Caki2 (cell line): Measurements from ENCODE around the gene SGCE. TPM values are rescaled to one million over a fixed set of nuclear protein-coding genes. Genes with fewer than 3 reads are reported as not detected.
"Not testable (repeated sequence)": the region's sequence is repeated elsewhere in the genome, so short reads cannot be mapped to it uniquely, and the experiment has no call there.

ENCODE experiments used
- DNase-seq: peaks from one replicate; pipeline ENCODE4 v3.0.0-alpha.2; 2015; ENCODE audit warnings: low read depth
- in situ Hi-C: cut with HindIII; loops from 2 replicates; pipeline ENCODE4 v1.10.0; 2016; ENCODE audit warnings: low sequenced_read_pairs, low pct_unique_long_range_greater_than_20kb, mixed read lengths
- total RNA-seq: library from RNA; depleted of rRNA; stranded (reverse); fragments of >200 nt; shearing (Covaris generic); gene quantifications from 2 replicates; pipeline ENCODE4 v1.2.3, GENCODE V29; 2014; ENCODE audit warnings: low replicate concordance; rRNA removed

SGCE gene, protein sequence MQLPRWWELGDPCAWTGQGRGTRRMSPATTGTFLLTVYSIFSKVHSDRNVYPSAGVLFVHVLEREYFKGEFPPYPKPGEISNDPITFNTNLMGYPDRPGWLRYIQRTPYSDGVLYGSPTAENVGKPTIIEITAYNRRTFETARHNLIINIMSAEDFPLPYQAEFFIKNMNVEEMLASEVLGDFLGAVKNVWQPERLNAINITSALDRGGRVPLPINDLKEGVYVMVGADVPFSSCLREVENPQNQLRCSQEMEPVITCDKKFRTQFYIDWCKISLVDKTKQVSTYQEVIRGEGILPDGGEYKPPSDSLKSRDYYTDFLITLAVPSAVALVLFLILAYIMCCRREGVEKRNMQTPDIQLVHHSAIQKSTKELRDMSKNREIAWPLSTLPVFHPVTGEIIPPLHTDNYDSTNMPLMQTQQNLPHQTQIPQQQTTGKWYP
- total RNA-seq: 53.1 and 59.8 TPM in 2 replicates

DNA sequence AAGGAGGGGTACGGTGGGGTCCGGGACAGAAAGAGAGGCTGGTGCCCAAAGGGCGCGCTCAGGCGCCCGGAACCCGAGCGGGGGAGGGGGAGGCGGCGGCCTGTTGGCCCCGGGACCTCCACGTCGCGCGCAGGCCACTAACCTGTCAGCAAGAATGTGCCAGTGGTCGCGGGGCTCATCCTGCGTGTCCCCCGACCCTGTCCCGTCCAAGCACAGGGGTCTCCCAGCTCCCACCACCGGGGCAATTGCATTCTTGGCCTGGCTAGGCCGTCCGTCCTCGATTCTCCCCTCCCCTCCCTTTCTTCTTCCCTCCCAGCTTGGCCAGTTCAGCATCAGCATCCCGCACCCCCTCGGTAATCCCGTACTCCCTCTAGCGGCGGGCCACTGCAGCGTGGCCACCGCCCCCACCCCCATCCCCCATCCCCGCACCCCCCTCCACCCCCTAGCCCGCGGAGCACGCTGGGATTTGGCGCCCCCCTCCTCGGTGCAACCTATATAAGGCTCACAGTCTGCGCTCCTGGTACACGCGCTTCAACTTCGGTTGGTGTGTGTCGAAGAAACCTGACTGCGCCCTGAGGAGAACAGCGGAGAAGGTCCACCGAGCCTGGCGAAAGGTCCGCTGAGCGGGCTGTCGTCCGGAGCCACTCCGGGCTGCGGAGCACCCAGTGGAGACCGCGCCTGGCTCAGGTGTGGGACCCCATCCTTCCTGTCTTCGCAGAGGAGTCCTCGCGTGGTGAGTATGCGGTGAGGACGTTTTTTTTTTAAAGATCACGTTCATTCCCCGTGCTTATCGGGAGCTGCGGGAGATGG, at the start of gene SGCE:
Gene SGCE (minus strand): TSS at position 286 of the 810 bp plus-strand sequence. CDS start 35 bp downstream, at position 251.
- in situ Hi-C loops: no loop called here
- peak; percentile 78 for DNase-seq

DNA sequence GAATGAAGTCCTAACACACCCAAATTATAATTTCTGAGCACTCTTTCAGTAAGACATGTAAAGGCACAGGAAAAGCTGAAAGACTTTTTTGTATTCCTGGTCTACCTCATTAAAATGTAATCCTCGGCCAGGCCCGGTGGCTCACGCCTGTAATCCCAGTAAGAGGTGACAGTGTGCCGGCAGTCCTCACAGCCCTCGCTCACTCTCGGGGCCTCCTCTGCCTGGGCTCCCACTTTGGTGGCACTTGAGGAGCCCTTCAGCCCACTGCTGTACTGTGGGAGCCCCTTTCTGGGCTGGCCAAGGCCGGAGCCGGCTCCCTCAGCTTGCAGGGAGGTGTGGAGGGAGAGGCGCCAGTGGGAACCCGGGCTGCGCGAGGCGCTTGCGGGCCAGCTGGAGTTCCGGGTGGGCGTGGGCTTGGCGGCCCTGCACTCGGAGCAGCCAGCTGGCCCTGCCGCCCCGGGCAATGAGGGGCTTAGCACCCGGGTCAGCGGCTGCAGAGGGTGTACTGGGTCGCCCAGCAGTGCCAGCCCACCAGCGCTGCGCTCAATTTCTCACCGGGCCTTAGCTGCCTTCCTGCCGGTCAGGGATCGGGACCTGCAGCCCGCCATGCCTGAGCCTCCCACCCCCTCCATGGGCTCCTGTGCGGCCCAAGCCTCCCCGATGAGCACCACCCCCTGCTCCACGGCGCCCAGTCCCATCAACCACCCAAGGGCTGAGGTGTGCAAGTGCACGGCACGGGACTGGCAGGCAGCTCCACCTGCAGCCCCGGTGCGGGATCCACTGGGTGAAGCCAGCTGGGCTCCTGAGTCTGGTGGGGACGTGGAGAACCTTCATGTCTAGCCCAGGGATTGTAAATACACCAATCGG, 49.5 kb upstream of the SGCE start:
- in situ Hi-C loops, DNase-seq: not testable (repeated sequence)

DNA sequence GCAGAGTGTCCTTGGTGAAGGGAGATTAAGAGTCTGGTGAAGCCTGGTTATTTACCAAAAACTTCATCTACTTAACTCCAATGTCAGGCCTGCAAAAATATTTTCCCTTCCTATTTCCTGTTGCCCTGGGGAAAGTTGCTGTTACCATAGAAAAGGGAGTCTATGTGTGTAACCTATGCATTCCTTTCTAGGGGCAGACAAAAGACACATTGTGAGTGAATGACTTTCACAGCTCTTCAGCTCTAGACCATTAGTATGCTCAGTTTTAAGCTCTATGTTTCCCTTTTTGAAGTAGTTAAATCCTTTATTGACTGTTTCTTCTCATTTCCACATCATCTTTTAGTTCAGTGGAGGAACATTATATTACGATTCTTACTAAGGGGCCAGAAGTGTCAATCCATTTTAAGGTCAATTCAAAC, 45.6 kb upstream of the SGCE start:
- peak; percentile 43 for DNase-seq
- in situ Hi-C loops: no loop called here

DNA sequence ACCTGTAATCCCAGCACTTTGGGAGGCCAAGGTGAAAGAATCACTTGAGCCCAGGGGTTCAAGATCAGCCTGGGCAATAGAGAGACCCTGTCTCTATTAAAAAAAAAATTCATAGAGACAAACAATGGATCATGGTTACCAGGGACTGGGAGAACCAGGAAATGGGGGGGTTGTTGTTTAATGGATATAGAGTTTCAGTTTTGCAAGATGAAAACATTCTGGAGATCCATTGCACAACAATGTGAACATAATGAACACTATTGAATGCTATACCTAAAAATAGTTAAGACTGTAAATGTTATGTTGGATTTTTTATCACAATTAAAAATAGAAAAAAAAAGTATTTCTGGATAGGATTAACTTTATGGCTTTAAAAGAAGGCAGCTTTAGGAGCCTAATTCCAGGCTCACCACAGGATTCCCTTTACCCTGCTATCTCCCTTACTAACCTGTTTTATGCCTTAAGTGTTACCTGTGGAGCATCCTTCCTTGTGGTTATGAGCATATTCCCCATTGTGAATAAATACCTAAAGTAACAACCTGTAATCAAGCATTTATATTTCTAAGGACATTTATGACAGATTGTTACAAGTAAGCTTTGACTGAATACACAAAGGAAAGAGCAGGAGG, 45.1 kb upstream of the SGCE start:
- DNase-seq: no peak
- in situ Hi-C loops: no loop called here

DNA sequence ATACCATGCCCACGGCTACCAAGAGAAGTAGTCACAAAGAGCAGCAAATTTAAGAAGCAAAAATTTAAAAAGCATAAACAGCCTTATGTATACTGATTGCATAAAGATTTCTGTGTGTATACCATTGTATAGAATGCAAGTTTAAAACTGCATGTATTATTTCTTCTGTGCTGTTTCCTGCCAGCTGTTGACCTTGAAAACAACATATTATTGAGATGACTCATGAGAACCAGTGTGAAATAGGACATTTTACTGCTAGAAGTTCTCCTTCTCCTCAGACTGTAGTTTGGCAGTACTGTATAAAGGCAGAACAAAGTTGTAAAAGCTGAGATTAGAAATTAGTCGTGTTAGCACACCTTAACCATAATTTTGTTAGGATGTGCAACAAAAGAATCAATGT, 42.3 kb upstream of the SGCE start:
- peak; percentile 52 for DNase-seq

DNA sequence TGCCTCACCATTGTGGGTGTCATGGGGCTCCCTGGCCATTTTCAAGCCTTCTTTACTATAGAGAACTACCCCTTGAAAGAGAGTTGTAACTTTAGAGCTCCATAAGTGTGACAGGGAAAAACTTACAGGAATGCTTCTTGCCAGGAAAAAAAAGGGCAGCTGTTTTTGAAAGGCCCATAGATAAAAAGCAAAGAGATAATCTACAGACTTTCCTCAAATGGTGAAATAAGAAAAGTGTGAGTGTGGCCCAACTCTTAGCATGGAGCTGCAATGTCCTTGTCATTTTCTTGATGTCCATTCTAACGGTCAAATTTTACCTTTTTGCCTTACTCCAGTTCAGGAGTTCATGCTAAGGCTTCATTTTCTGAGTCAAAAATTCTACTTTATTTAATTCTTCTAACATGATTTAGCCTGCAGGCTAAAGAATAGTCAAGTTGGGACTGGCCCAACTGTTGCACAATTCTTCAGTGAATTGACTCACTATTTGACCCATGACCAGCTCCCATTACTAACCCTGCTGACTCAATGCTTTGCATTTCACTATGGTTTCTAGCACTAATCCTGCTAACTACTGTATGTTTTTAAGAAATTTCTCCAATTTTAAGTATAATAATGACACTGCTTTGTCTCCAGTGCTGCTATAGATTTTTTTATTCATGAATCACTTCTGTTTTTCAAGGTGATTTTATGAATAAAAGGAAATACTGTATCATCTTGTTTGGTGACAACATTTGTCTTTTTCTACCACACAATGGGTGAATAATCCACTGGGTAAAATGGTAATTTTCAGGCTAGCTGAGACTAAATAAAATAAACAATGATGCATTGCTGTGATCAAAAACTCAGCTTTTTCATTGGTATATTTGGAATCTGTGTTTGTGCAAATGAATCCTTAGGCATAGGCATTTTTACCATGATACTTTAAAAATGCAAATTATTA, 41.4 kb upstream of the SGCE start:
- DNase-seq: peak; percentile 76
- in situ Hi-C loops: no loop called here

More for the DNA sequence above, 42.3 kb upstream of the SGCE start:
- in situ Hi-C loops: no loop called here

DNA sequence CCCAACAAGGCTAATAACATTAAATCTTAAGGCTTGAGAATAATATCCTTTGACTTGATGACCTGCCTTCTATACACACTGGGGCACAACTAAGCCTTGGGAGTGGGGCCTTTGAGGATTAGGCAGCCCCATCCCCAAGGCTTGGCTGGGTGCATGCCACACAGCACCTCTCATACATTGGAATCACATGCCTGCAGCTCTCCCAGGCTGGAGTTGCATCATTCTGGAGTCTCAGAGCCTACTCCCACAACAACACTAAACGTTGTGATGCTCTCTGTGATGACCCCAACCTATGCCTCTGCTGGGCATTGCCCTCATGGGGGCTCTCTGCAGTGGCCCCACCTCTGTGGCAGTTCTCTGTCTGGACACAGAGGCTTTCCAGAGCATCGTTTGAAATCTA, 31.9 kb upstream of the SGCE start:
- no peak for DNase-seq
- in situ Hi-C loops: no loop called here

DNA sequence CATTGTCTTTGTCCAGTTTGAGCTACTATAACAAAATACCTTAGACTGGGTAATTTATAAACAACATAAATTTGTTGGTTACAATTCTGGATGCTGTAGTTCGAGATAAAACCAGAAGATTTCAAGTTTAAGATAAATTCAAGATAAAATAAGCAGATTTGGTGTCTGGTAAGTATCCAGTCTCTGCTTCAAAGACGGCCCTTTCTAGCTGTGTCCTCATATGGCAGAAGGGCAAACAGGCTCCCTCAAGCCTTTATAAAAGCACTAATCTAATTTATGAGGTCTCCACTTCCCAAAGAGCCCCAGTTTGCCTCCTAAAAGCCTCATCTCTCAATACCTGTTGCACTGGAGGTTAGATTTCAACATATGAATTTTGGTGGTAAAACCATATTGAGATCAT, 31.1 kb upstream of the SGCE start:
- DNase-seq: no peak
- in situ Hi-C loops: no loop called here

DNA sequence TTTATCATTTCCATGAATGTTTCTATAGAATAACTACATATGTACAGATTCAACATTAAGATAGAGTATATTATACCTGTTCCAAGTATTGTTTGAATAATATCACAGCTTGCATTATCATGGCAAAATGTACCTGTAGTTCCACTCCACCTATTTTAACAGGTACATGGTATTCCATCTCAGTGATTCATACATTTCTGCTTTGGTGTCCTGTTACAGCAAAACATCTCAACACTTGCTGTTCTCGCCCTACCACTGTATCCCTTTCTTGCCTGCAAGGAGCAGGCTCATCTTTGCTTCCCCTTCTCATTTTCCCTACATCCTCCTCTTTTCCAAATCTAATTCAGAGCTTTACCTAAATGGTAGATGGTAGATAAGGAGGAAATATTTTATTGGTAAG, 27.1 kb upstream of the SGCE start:
- in situ Hi-C loops: no loop called here
- DNase-seq: no peak

DNA sequence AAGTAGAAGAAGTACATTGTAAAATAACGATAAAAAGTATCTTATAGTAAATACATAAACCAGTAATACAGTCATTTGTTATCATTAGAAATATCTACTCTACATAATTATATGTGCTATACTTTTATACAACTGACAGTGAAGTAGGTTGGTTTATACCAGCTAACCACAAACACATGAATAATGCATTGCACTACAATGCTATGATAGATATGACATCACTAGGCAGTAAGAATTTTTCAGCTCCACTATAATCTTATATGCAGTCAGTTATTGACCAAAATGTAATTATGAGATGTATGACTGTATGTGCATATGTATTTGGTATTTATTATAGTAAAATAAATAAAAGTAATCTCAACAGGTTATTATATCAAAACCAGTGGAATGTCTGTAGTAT, 23.4 kb upstream of the SGCE start:
- in situ Hi-C loops: no loop called here
- no peak for DNase-seq

DNA sequence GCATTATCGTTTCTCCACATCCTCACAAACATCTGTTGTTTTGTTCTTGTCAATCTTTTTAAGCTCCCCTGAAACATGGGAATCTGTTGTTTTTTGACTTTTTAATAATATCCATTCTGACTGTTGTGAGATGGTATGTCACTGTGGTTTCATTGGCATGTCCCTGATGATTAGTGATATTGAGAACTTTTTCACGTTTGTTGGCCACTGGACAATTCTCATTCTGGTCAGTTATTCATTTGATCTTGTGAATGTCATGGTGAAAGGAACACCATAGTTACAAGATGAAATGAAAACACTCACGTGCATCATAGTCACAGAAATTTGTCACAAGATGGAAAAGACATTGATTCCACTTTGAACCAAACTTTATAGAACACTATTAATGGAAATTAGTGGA, 20.5 kb upstream of the SGCE start:
- in situ Hi-C loops: no loop called here
- no peak for DNase-seq

DNA sequence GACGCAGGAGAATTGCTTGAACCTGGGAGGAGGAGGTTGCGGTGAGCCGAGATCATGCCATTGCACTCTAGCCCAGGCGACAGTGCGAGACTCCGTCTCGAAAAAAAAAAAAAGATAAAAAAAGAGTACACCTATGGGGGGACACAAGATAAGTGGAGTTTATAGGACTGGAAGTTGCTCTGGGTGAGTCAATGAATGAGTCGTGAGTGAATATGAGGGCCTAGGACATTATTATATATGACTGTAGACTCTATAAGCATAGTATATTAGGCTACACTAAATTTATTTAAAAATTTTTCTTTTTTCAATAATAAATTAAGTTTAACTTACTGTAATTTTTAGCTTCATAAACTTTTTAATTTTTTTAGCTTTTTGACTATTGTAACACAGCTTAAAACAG, 19.4 kb upstream of the SGCE start:
- no peak for DNase-seq
- in situ Hi-C loops: no loop called here

DNA sequence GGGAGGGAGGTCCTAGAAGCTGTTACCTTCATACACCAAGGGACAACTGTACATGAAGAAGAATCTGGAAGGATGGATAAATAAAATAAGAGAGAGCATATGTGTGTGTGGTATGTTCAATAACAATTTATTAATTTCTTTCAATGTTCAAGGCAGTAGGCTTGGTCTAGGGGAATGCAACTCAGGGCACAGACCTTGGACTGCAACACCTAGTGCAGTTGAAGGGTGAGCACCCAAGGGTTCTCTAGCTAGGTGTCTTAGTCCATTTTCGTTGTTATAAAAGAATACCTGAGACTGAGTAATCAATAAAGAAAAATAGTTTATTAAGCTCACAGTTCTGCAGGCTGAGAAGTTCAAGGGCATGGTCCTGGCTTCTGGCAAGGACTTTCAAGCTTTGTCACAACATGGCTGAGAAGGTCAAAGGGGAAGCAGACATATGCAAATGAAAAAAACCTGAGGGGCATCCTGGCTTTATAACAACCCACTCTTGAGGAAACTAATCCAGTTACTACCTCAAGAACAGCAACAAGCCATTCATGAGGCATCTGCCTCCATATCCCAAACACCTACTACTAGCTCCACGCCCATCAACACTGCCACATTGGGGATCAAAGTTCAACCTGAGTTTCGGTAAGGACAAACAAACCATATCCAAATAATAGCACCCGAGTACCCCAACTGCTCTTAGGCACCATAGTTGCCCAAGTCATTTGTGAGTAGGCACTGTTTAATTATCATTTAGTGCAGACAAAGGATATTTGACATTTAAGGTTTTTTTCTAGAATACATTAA, 15.7 kb upstream of the SGCE start:
- in situ Hi-C loops: no loop called here
- DNase-seq: no peak

DNA sequence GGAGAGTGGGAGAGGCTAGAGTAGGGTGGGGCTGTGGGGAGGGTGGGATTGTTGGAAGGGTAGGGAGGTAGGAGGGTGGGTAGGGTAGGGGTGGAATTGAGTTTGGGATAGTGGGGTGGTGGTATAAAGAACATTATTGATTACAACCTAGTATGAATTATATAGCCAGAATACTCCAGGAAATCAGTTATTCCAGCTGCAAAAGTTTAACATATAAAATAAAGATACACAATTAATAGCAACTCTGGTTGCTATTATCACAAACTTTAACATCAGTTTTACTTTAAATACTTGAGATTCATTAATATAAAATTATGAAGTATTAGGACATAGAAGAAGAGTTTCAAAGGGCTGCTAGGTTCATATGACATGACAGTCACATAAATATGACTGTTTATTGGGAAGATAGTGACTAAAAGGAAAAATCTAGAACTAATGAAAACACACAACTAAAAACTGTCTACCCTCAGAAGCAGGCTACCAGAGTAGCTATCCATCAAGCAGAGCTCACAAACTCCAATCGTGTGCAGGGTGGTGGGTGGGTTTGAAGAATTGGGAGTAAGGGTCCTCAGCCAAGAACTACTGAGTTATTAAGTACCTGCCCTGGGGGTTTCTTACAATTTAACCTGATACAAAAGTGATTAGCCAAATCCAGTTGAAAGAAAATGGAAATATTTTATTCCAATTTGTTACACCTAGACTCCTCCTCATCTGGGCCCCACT, 14.0 kb upstream of the SGCE start:
- in situ Hi-C loops: no loop called here
- no peak for DNase-seq

DNA sequence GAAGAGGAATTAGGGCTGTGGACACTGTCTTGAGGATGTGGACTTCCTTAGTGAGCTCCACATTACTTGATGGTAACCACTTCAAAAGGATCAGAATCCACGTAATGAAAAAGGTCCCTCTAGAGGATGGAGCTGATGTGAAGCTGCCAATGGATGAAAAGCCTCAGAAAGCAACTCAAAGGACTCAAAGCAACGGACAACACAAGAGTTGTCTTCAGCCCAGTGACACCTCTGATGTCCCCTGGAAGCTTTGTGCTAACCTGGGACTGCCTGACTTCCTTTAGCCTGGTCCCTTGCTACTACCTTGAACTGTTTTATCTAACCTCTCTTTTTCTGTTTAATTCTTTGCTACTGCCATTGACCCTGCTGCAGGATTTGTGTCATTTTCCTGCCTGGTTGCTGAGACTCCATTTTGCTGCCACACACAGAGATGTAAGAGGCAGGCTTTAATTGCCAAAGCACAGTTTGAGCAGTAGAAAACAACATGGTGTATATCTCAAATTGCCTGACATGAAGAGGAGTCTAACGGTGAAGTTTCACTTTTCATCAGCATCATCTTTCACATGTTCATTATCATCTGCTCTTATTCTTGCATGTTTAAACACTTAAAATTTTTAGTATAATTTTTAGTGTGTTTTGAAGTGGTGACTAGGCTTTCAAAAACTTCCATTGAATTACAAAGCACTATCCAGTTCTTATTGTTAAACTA, 11.1 kb upstream of the SGCE start:
- in situ Hi-C loops: no loop called here
- DNase-seq: no peak
